ENCODE results near the gene KCNQ1.

DNA sequence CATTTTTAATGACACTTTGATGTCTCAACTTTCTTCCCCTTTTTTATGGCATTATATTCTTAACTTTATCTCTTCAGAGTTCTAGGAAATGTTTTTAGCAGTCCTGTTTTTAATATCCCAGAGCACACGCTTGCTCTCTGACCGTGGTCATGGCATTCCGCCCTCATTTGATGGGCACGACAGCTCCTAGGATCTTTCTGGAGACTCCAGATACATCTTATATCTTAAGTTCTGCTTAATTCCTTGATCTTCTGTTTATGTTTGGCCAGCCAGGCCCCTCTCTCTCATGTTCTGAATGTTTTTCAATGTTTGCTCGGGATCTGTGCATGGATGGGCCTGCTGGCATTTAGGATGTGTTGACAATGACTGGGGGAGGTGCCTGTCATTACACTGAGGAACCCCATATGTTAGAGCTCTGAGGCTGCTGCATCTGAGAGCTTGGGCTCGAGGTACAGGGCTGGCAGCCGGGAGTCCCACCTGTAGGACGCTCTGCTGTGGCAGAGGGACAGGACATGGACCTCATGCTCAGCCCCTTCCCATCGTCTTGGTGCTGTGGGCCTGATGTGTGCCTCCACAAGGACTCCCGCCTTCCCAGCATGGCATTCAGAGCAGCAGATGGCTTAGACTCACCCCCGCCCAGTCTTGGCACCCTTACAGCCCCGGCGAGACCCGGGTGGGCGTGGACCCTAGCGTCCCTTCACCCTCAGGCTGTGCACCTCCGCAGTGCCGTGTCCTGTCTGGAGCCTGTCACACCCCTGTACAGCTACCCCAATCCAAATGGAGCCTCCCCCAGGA is 365.8 kb downstream of the KCNQ1 start:
- TF ChIP-seq ZNF34 (CRISPR knock-in tag; IDR thresholded peaks at IDR 0.05; ENCODE audit: borderline replicate concordance) (no peak), MAFG (CRISPR knock-in tag; IDR thresholded peaks at IDR 0.05) (no peak), TSC22D2 (CRISPR knock-in tag; IDR thresholded peaks at IDR 0.05; ENCODE audit: borderline replicate concordance) (no peak), PTBP1 (IDR thresholded peaks at IDR 0.05; ENCODE audit: low read depth, low read length, poor library complexity, severe bottlenecking) (no peak), CTCF (CRISPR knock-in tag; IDR thresholded peaks at IDR 0.05) (no peak), REPIN1 (CRISPR knock-in tag; IDR thresholded peaks at IDR 0.05; ENCODE audit: borderline replicate concordance, low read depth) (no peak), NR2C2 (CRISPR knock-in tag; IDR thresholded peaks at IDR 0.05; ENCODE audit: borderline replicate concordance) (no peak), ZNF17 (CRISPR knock-in tag; IDR thresholded peaks at IDR 0.05) (no peak), JUN (CRISPR knock-in tag; IDR thresholded peaks at IDR 0.05) (no peak), ZNF775 (CRISPR knock-in tag; IDR thresholded peaks at IDR 0.05; ENCODE audit: borderline replicate concordance) (no peak), RAD21 (CRISPR knock-in tag; IDR thresholded peaks at IDR 0.05) (no peak), SIN3A (IDR thresholded peaks at IDR 0.05; ENCODE audit: borderline replicate concordance, low read depth, low read length) (no peak), ZNF280B (CRISPR knock-in tag; IDR thresholded peaks at IDR 0.05; ENCODE audit: borderline replicate concordance) (no peak)
- TF ChIP-seq, protein P1, sequence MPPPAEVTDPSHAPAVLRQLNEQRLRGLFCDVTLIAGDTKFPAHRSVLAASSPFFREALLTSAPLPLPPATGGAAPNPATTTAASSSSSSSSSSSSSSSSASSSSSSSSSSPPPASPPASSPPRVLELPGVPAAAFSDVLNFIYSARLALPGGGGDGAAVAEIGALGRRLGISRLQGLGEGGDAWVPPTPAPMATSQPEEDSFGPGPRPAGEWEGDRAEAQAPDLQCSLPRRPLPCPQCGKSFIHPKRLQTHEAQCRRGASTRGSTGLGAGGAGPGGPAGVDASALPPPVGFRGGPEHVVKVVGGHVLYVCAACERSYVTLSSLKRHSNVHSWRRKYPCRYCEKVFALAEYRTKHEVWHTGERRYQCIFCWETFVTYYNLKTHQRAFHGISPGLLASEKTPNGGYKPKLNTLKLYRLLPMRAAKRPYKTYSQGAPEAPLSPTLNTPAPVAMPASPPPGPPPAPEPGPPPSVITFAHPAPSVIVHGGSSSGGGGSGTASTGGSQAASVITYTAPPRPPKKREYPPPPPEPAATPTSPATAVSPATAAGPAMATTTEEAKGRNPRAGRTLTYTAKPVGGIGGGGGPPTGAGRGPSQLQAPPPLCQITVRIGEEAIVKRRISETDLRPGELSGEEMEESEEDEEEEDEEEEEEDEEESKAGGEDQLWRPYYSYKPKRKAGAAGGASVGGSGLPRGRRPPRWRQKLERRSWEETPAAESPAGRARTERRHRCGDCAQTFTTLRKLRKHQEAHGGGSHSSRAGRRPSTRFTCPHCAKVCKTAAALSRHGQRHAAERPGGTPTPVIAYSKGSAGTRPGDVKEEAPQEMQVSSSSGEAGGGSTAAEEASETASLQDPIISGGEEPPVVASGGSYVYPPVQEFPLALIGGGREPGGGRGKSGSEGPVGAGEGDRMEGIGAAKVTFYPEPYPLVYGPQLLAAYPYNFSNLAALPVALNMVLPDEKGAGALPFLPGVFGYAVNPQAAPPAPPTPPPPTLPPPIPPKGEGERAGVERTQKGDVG (CRISPR knock-in tag; IDR thresholded peaks at IDR 0.05; ENCODE audit: borderline replicate concordance): no peak

All from HepG2 (cell line).